Panc1 (cell line): ENCODE data around the gene ANG. TPM values are rescaled to one million over a fixed set of nuclear protein-coding genes. Genes with fewer than 3 reads are reported as not detected.
A peak's percentile ranks its signal among the peaks of the same experiment; 100 is the strongest.

Source experiments
- ATAC-seq: fragments of 200-7000 bp; cut with Tn5 transposase; 2 replicates; pipeline ENCODE4 v1.9.1; 2020; ENCODE audit warnings: mild to moderate bottlenecking, moderate library complexity
- BruUV-seq: library from RNA; stranded (reverse); fragments of 400-500 nt; replicated peaks from 2 replicates; lab custom pipeline; 2021; lab: Mats Ljungman, UMichigan
- CTCF ChIA-PET: fragments of 300-600 bp; sonication (Branson Sonifier 250); formaldehyde crosslinking; loops from one replicate; lab custom pipeline; 2022; ENCODE audit warnings: antibody characterized with exemption; lab: Charles Lee
- POLR2A ChIA-PET: fragments of 300-600 bp; sonication (Branson Sonifier 250); formaldehyde crosslinking; loops from one replicate; lab custom pipeline; 2022; ENCODE audit warnings: antibody characterized with exemption; lab: Charles Lee
- DNase-seq: peaks from one replicate; pipeline ENCODE4 v3.0.0-alpha.2; 2010; ENCODE audit warnings: low read depth, low spot score
- H3K27ac ChIP-seq: 2 replicates; pipeline ENCODE4 v1.5.1; 2011; ENCODE audit warnings: mild to moderate bottlenecking, low read length, inconsistent platforms
- H3K27me3 ChIP-seq: fragments of 200-500 bp; sonication (Bioruptor generic); 2 replicates; pipeline ENCODE4 v1.6.0; 2014; ENCODE audit warnings: low read length, inconsistent platforms; ENCODE audit not compliant: control insufficient read depth, insufficient read depth
- H3K36me3 ChIP-seq: fragments of 200-500 bp; sonication (Bioruptor generic); 2 replicates; pipeline ENCODE4 v1.5.1; 2014; ENCODE audit warnings: inconsistent platforms, mild to moderate bottlenecking, low read length, moderate library complexity; ENCODE audit not compliant: control insufficient read depth, insufficient read depth
- H3K4me1 ChIP-seq: 2 replicates; pipeline ENCODE4 v1.5.1; 2011; ENCODE audit warnings: inconsistent platforms, mild to moderate bottlenecking, low read length, moderate library complexity; ENCODE audit not compliant: control insufficient read depth, insufficient read depth
- H3K4me3 ChIP-seq, 2 experiments: 2 replicates each; pipeline ENCODE4 v1.5.1; 2011 to 2012; ENCODE audit warnings: low read depth in 2 of 2, low read length in 2 of 2, mild to moderate bottlenecking in 2 of 2, inconsistent platforms in 1 of 2, moderate library complexity in 1 of 2
- H3K9me3 ChIP-seq: fragments of 200-500 bp; sonication (Bioruptor generic); 2 replicates; pipeline ENCODE4 v1.5.1; 2014; ENCODE audit warnings: low read depth, mild to moderate bottlenecking, inconsistent platforms, low read length, moderate library complexity; ENCODE audit not compliant: control insufficient read depth, insufficient read depth
- CTCF ChIP-seq: fragments of 450-650 bp; IDR thresholded peaks from 2 replicates; pipeline ENCODE4 v1.5.1; 2017; ENCODE audit warnings: mild to moderate bottlenecking
- POLR2AphosphoS5 ChIP-seq: IDR thresholded peaks from 2 replicates; pipeline ENCODE4 v1.6.1; 2012; ENCODE audit warnings: mild to moderate bottlenecking, low read depth, low read length, moderate library complexity
- REST ChIP-seq, 2 experiments: IDR thresholded peaks; 2 replicates each; pipeline ENCODE4 v1.6.1; 2011 to 2012; ENCODE audit warnings: low read depth in 2 of 2, control low read depth in 1 of 2, low read length in 1 of 2, mild to moderate bottlenecking in 1 of 2, moderate library complexity in 1 of 2; ENCODE audit not compliant: insufficient read depth in 1 of 2
- SIN3A ChIP-seq: IDR thresholded peaks from 2 replicates; pipeline ENCODE4 v1.6.1; 2012; ENCODE audit warnings: low read depth, mild to moderate bottlenecking, low read length, moderate library complexity, borderline replicate concordance; ENCODE audit not compliant: insufficient read depth
- TCF7L2 ChIP-seq: IDR thresholded peaks from 2 replicates; pipeline ENCODE4 v1.6.1; 2011; ENCODE audit warnings: mild to moderate bottlenecking, low read depth, low read length, inconsistent platforms
- in situ Hi-C: cut with HindIII; loops from 2 replicates; pipeline ENCODE4 v1.10.0; 2016; ENCODE audit warnings: low sequenced_read_pairs, low pct_unique_long_range_greater_than_20kb
- intact Hi-C: fragments of 100-400 bp; cut with micrococcal nuclease; formaldehyde crosslinking; loops from one replicate; pipeline ENCODE4 v1.10.0; 2022; ENCODE audit not compliant: unreplicated experiment
- total RNA-seq: library from RNA; stranded (reverse); gene quantifications from one replicate; pipeline ENCODE4 v1.2.1, GENCODE V29; 2021; ENCODE audit not compliant: unreplicated experiment

Gene ANG
- total RNA-seq, 1 experiment from 2014 or later = 1.9 TPM

- H3K27me3 ChIP-seq = no peaks in the 10 kb centered on the region; the same call in 1 of the 2 replicates
- DNase-seq (no peak), ATAC-seq (no peak)
- no peaks in the 10 kb centered on the region for H3K36me3 ChIP-seq
- no peak overlapping the region for H3K27ac ChIP-seq
- intact Hi-C loops = no loop called here
- in situ Hi-C loops = no loop called here
- H3K4me3 ChIP-seq = no peak overlapping the region
- no peaks in the 10 kb centered on the region for H3K9me3 ChIP-seq
- BruUV-seq = no TSS peak
- ChIA-PET CTCF (no interaction called here), POLR2A (no interaction called here)
- no peak for TF ChIP-seq POLR2AphosphoS5
- no peak for TF ChIP-seq SIN3A
- TF ChIP-seq REST (IDR thresholded peaks at IDR 0.05; ENCODE audit: insufficient read depth in 1 of 2, low read depth in 2 of 2, low read length in 1 of 2) = no peak
- TF ChIP-seq TCF7L2 = no peak
- TF ChIP-seq CTCF = no peak
- no peaks in the 10 kb centered on the region for H3K4me1 ChIP-seq
These were observed 43.1 kb upstream of the ANG start for GRCh38 chr14:20645481-20645880.

- peak; percentile 96 for DNase-seq
These were observed 35.3 kb upstream of the ANG start for GRCh38 chr14:20652996-20653975.

More at GRCh38 chr14:20652996-20653975, 35.3 kb upstream of the ANG start:
- Histone ChIP-seq H3K9me3 (no peaks in the 10 kb centered on the region), H3K4me3 (peak overlapping the region; percentile 43 to 60), H3K36me3 (no peaks in the 10 kb centered on the region), H3K4me1 (no peaks in the 10 kb centered on the region; the same call in 1 of the 2 replicates), H3K27ac (no peak overlapping the region), H3K27me3 (no peaks in the 10 kb centered on the region)
- TF ChIP-seq CTCF (no peak), TCF7L2 (no peak), POLR2AphosphoS5 (no peak), REST (IDR thresholded peaks at IDR 0.05; ENCODE audit: insufficient read depth in 1 of 2, low read depth in 2 of 2, low read length in 1 of 2) (no peak), SIN3A (no peak)
- CTCF ChIA-PET = interaction anchor here (0.6 kb wide), 1 partner anchor 42 kb away, joined by 6 read pairs; no protein-coding TSS in a partner anchor
- no TSS peak for BruUV-seq
- POLR2A ChIA-PET = interaction anchor here (0.6 kb wide), 1 partner anchor 206 kb away, joined by 5 read pairs; no protein-coding TSS in a partner anchor
- in situ Hi-C loops (no loop called here), intact Hi-C loops (no loop called here)
- ATAC-seq = peak; percentile 89
